T-helper 2 cell treated with Interferon-gamma antibody and Interleukin-4, amounts not matched to agents 5 μg/mL and 100 μg/mL, for 36 hours (primary cell): ENCODE data around the gene TENT4B.
A peak's percentile ranks its signal among the peaks of the same experiment; 100 is the strongest.
"Not testable (repeated sequence)": the region's sequence is repeated elsewhere in the genome, so short reads cannot be mapped to it uniquely, and the experiment has no call there.

Experiments
- DNase-seq: peaks from one replicate; pipeline ENCODE4 v3.0.0; 2021; ENCODE audit warnings: low spot score
- H3K27ac Mint-ChIP-seq: one replicate; pipeline ENCODE4 v1.8.0; 2021; ENCODE audit warnings: mild to moderate bottlenecking, mixed read lengths
- H3K27me3 Mint-ChIP-seq: one replicate; pipeline ENCODE4 v1.8.0; 2021; ENCODE audit warnings: low read depth, mixed read lengths
- H3K36me3 Mint-ChIP-seq: one replicate; pipeline ENCODE4 v1.8.0; 2021; ENCODE audit warnings: low read depth, mixed read lengths
- H3K4me1 Mint-ChIP-seq: one replicate; pipeline ENCODE4 v1.8.0; 2021; ENCODE audit warnings: low read depth, mixed read lengths
- H3K4me3 Mint-ChIP-seq: one replicate; pipeline ENCODE4 v1.8.0; 2022; ENCODE audit warnings: mild to moderate bottlenecking, moderate library complexity, mixed read lengths
- H3K9me3 Mint-ChIP-seq: one replicate; pipeline ENCODE4 v1.8.0; 2021; ENCODE audit warnings: mixed read lengths

The TENT4B gene

DNA sequence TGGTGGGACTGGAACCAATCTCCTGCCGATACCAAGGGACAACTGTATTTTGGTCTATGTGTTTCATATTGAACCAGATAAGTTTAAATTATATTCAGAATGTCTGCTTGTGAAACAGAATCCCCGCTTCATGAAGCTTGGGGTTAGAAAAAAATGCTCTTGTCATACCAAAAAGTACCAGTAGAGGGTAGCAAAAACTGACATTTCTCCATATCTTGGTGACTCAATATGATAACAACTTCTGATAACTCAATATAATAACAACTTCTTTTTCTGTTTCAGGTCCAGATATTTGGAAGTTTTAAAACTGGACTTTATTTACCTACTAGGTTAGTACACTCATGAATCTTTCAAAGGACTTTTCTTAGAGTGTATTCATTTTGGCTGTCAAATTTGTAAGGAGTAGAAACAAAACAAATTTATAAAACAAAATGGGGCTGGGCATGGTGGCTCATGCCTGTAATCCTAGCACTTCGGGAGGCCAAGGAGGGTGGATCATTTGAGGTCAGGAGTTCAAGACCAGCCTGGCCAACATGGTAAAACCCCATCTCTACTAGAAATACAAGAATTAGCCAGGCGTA is 60.9 kb downstream of the TENT4B start:
- Mint-ChIP-seq H3K4me1 (peaks cover 33% of the 10 kb centered on the region), H3K9me3 (no peaks in the 10 kb centered on the region), H3K4me3 (no peak overlapping the region), H3K27ac (no peak overlapping the region), H3K36me3 (peaks cover 24% of the 10 kb centered on the region), H3K27me3 (no peaks in the 10 kb centered on the region)
- DNase-seq: no peak

DNA sequence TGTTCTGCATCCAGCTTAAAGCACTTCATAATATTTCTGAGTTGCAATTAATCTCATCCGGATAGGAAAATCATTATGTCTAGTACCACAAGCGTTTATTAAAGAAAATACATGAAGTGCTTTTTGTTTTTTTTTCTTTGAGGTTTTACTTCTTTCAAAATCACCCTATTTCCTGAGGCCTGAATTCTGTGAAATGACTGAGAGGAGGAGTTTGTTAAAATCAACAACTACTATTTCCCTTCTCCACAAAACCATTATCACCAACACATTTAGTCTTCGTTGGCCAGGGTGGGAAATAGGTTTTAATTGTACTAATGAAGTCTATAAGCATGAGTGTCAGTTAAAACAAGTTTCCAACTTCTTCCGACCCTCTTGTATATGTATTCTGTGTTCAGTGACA is 62.6 kb downstream of the TENT4B start:
- Mint-ChIP-seq H3K9me3 (no peaks in the 10 kb centered on the region), H3K4me3 (peak overlapping the region; percentile 67), H3K4me1 (peaks cover 28% of the 10 kb centered on the region), H3K27me3 (no peaks in the 10 kb centered on the region), H3K36me3 (peaks cover 26% of the 10 kb centered on the region), H3K27ac (peak overlapping the region; percentile 55)
- no peak for DNase-seq

DNA sequence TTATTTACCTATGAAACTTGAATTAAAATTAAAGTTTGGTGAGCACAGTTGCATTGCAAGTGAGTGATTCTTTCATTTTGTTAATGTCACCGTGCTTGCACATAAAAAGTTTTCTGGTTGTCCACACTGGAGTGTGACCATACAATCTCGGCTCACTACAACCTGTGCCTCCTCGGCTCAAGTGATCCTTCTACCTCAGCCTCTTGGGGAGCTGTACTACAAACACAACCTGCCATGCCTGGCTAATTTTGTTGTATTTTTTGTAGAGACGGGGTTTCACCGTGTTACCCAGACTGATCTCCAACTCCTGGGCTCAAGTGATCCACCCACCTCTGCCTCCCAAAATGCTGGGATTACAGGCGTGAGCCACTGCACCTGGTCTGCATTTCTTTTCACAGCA is 63.1 kb downstream of the TENT4B start:
- peak overlapping the region; percentile 55 for H3K27ac Mint-ChIP-seq
- peak overlapping the region; percentile 67 for H3K4me3 Mint-ChIP-seq
- H3K36me3 Mint-ChIP-seq: peaks cover 29% of the 10 kb centered on the region
- peaks cover 26% of the 10 kb centered on the region for H3K4me1 Mint-ChIP-seq
- DNase-seq: no peak
- no peaks in the 10 kb centered on the region for H3K9me3 Mint-ChIP-seq
- no peaks in the 10 kb centered on the region for H3K27me3 Mint-ChIP-seq

DNA sequence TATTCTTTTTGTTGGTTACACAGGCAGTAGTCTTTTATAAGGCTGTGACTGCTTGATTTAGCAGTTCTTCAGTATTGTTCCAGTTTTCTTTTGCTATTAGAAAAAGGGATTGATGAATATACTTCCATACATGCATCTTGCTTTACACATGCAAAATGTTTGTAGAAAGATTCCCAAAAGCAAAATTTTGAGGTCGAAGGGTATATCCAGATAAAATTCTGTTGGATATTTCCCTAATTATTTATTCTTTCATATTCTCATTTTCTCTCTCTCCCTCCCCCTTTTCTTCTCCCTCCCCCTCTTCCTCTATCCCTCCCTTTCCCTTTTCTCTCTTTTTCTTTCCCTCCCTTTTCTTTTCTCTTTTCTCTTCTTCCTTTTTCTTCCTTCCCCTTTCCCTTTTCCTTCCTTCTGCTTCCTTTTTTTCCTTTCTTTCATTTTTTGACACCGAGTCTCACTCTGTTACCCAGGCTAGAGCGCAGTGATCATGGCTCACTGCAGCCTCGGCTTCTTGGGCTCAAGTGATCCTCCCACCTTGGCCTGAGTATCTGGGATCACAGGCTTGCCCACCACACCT is 66.4 kb downstream of the TENT4B start:
- H3K9me3 Mint-ChIP-seq: no peaks in the 10 kb centered on the region
- DNase-seq: no peak
- no peaks in the 10 kb centered on the region for H3K27me3 Mint-ChIP-seq
- H3K4me1 Mint-ChIP-seq: peaks cover 18% of the 10 kb centered on the region
- no peak overlapping the region for H3K27ac Mint-ChIP-seq
- H3K4me3 Mint-ChIP-seq: no peak overlapping the region
- peaks cover 25% of the 10 kb centered on the region for H3K36me3 Mint-ChIP-seq

DNA sequence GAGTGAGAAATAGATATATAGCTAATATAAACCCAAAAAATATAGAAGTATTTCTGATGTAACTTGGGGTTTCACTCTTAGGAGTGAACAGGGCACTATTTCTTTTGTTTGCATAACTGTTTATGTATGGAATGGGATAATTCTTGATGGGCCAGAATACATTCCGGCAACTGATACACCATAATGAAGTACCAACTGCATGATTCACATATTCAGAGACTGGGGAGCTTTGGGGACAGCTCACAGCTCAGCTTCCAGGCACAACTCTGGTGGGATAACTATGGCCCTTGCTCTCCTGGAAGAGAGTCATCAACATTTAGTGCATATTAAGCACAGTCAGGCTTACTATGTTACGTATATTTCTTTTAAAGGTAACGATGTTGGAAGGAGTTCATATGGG is 71.2 kb downstream of the TENT4B start:
- DNase-seq: no peak
- Mint-ChIP-seq H3K4me3 (no peak overlapping the region), H3K36me3 (peaks cover 47% of the 10 kb centered on the region), H3K9me3 (no peaks in the 10 kb centered on the region), H3K27ac (no peak overlapping the region), H3K4me1 (peaks cover 6% of the 10 kb centered on the region), H3K27me3 (no peaks in the 10 kb centered on the region)

DNA sequence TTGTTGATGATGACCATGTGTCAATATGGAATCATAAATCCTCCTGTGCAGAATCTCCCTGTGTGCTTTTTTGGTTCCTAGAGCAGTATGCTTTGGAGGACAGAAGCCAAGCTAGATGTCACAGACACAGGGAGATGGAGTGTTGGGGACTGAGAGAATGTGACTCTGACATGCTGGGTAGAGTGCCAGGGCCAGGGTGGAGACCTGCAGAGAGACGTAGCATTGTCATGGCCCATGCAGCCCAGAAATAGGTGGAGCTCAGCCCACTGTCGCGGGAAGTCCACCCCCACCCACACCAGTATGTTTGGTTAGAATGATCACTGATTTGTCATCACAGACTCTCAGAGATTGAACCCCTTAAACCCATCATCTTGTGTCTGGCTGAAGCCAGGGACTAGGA is 74.0 kb downstream of the TENT4B start:
- Mint-ChIP-seq H3K4me1 (peaks cover 6% of the 10 kb centered on the region), H3K36me3 (peaks cover 44% of the 10 kb centered on the region)

DNA sequence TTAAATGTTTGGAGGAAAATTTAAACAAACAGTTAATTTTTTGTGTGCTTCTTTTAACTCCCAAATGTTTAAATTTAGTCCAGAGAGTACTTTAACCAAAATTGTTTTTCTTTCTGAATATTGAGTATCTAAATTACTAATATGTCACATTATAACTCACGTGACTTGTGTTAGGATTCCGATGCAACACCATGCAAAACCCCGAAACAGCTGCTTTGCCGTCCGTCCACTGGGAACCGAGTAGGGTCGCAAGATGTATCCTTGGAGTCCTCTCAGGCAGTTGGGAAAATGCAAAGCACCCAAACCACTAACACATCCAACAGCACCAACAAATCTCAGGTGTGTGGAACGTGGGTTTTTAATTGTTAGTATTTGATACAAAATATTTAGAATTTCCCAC is 74.6 kb downstream of the TENT4B start:
- Mint-ChIP-seq H3K4me1 (peaks cover 6% of the 10 kb centered on the region), H3K9me3 (no peaks in the 10 kb centered on the region), H3K36me3 (peaks cover 44% of the 10 kb centered on the region), H3K27ac (no peak overlapping the region), H3K27me3 (no peaks in the 10 kb centered on the region), H3K4me3 (no peak overlapping the region)
- DNase-seq: no peak

More for the DNA sequence above, 74.0 kb downstream of the TENT4B start:
- H3K4me3 Mint-ChIP-seq: no peak overlapping the region
- H3K27ac Mint-ChIP-seq: no peak overlapping the region
- DNase-seq: no peak
- no peaks in the 10 kb centered on the region for H3K27me3 Mint-ChIP-seq
- H3K9me3 Mint-ChIP-seq: no peaks in the 10 kb centered on the region

DNA sequence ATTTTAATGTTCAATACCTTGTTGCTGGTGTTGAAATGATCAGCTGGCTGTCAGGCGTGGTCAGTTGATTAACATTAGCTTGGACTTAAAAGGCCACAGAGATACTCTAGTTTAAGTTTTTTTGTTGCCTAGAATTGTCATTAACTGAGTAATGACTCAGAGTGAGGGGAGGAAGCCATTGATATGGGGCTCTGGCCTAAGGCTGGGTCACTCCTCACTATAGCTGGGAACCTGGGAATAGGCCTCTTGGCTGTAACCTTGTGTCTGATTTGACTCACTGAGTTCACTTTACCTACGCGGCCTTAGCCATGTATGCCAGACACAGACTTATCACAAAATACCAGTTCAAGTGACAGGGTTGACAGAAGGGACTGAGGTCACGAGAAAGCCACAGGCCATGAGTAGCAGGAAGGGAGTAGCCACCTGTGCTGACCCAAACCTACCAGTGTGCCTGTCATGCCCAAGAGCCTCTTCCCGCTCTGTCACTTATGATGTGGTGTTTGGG is 75.3 kb downstream of the TENT4B start:
- no peaks in the 10 kb centered on the region for H3K27me3 Mint-ChIP-seq
- H3K4me3 Mint-ChIP-seq: no peak overlapping the region
- peaks cover 38% of the 10 kb centered on the region for H3K36me3 Mint-ChIP-seq
- no peaks in the 10 kb centered on the region for H3K9me3 Mint-ChIP-seq
- peaks cover 6% of the 10 kb centered on the region for H3K4me1 Mint-ChIP-seq
- H3K27ac Mint-ChIP-seq: no peak overlapping the region
- no peak for DNase-seq

DNA sequence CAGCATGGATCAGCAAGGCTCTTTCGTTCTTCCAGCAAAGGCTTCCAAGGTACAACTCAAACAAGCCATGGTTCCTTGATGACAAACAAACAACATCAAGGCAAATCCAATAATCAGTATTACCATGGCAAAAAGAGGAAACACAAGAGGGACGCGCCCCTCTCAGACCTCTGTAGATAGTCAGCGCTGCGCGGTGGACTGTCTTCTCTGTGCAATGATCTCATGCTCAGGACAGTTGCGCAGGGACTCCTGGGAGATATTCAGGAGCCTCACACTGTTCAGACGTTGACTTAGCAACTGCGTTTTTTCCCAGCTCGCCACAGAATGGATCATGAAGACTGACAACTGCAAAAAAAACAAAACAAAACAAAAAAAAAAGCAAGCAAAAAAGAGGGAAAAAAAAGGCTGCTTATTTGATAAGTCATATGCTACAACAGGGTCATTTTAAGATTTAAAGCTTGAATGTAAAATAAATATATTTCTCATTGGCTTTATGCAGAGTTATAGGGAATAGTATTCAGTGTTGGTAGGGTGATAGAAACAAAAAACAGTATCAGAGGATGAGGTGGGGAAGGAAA is 76.1 kb downstream of the TENT4B start:
- Mint-ChIP-seq H3K36me3 (peaks cover 38% of the 10 kb centered on the region), H3K27me3 (no peaks in the 10 kb centered on the region), H3K27ac (no peak overlapping the region), H3K4me3 (no peak overlapping the region), H3K9me3 (no peaks in the 10 kb centered on the region), H3K4me1 (peaks cover 6% of the 10 kb centered on the region)
- no peak for DNase-seq

DNA sequence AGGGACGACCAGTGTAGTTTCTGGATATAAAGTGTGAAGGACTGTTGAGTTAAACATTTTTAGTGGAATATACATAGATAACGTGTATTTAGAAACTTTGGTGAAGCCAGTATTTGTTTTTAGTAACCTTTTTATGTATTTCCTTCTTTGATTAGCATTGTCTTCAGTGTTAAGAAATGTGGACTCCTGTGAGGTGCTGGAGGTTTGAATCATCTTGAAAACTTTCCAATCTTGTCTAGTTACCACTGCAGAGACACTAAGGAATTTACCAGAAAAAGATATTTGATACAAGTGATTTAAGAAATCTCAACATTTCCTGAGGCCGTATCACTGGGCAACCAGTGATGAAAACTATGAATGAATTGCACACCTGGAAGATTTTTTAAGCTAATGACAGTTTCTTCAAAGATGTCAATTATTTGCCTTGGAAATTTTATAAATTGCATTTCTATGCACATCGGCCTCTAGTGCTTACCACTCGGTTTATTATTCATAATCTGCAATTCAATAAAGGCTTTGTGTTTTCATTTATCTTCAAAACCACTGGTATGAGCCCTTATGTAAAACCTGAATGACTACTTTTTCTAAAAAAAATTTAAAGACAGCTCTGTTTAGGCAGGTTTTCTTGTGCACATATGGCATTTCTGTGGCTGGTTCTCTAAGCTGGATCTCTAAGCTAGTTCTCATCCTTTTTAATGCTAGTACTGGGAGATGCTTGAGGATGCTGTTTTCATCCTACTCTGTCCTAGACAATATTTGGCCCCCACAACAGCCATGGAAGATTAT is 81.9 kb downstream of the TENT4B start:
- Mint-ChIP-seq H3K9me3 (no peaks in the 10 kb centered on the region), H3K27ac (no peak overlapping the region), H3K4me3 (no peak overlapping the region), H3K27me3 (no peaks in the 10 kb centered on the region), H3K4me1 (no peaks in the 10 kb centered on the region), H3K36me3 (peaks cover 1% of the 10 kb centered on the region)
- no peak for DNase-seq

DNA sequence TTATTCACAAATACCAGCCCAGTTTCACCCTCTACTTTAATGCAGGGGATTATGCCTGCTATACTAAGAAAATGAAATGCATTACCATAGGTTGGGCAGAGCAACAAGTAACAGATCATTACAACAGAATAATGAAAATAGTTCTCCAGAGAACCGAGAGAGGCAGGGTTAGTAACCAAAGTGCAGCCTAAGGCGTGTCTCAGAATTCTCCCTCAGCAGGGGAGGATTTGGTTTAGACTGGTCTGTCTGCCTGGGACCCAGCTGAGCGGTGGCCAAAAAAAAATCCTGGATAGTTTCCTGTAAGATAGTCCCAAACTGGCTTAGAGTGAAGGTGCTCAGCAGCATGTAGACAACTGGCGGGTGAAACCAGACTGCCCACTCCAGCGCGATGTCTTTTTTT is 82.5 kb downstream of the TENT4B start:
- H3K4me3 Mint-ChIP-seq: no peak overlapping the region
- no peaks in the 10 kb centered on the region for H3K4me1 Mint-ChIP-seq
- H3K27me3 Mint-ChIP-seq: peaks cover 5% of the 10 kb centered on the region
- H3K27ac Mint-ChIP-seq: no peak overlapping the region
- no peaks in the 10 kb centered on the region for H3K9me3 Mint-ChIP-seq
- DNase-seq: no peak
- H3K36me3 Mint-ChIP-seq: peaks cover 1% of the 10 kb centered on the region

DNA sequence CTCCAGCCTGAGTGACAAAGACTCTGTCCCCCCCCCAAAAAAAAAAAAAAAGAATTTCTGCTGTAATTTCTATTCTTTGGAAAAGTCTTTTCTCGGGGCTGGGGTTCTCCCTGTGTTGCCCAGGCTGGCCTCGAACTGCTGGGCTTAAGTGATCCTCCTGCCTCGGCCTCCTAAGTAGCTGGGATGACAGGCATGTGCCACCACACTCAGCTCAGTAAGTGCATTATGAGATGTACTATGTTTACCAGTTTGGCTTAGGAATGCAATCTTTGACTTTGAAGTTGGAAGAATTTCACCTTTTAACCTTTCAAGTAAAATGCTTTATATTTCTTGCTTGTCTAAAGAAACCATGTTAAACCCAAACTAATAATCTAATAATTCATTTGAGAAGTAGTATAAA is 85.2 kb downstream of the TENT4B start:
- H3K27me3 Mint-ChIP-seq: peaks cover 15% of the 10 kb centered on the region
- no peaks in the 10 kb centered on the region for H3K4me1 Mint-ChIP-seq
- no peak overlapping the region for H3K4me3 Mint-ChIP-seq
- DNase-seq: no peak
- H3K27ac Mint-ChIP-seq: no peak overlapping the region
- no peaks in the 10 kb centered on the region for H3K36me3 Mint-ChIP-seq
- H3K9me3 Mint-ChIP-seq: no peaks in the 10 kb centered on the region

DNA sequence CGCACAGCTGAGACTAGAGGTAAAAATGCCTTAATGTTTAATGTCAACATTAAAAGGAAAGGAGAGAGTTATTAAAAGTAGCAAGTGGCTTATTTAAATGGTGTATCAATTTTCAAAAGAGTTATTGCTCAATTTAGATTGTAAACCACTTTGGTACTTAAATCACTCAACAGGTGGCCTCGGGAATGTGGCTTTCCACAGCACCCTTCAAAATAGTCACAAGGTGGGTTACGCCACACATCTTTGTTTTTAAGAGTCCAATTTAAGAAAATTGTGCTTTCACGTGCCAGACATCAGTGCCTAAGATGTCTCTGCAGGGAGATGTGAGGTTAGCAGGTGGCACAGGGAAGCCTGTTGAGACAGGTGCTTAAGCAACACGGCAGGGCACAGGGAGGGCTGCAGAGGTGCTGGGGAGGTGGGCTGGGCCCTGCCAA is 85.8 kb downstream of the TENT4B start:
- Mint-ChIP-seq H3K36me3 (no peaks in the 10 kb centered on the region), H3K4me1 (no peaks in the 10 kb centered on the region), H3K27ac (no peak overlapping the region), H3K27me3 (peaks cover 15% of the 10 kb centered on the region), H3K4me3 (no peak overlapping the region), H3K9me3 (no peaks in the 10 kb centered on the region)
- DNase-seq: no peak

DNA sequence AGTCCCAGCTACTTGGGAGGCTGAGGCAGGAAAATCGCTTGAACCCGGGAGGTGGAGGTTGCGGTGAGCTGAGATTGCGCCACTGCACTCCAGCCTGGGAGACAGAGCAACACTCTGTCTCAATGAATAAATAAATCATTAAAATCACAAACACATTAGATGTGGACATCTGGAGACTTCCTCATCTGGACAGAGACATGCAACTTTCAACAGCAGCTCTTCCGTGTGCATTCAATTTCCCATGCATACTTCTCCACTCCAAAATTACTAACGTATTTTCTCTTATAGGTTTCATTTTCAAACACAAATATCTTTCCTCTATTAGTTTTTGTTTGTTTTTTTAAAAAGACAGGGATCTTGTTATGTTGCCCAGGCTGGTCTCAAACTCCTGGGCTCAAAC is 89.9 kb downstream of the TENT4B start:
- not testable (repeated sequence) for H3K4me3 Mint-ChIP-seq, DNase-seq

More for the DNA sequence above, 89.9 kb downstream of the TENT4B start:
- Mint-ChIP-seq H3K4me1 (peaks cover 17% of the 10 kb centered on the region), H3K27me3 (peaks cover 15% of the 10 kb centered on the region)
- not testable (repeated sequence) for H3K9me3 Mint-ChIP-seq, H3K27ac Mint-ChIP-seq, H3K36me3 Mint-ChIP-seq
